ENCODE results near the gene MAS1.

- TF ChIP-seq, protein P1, sequence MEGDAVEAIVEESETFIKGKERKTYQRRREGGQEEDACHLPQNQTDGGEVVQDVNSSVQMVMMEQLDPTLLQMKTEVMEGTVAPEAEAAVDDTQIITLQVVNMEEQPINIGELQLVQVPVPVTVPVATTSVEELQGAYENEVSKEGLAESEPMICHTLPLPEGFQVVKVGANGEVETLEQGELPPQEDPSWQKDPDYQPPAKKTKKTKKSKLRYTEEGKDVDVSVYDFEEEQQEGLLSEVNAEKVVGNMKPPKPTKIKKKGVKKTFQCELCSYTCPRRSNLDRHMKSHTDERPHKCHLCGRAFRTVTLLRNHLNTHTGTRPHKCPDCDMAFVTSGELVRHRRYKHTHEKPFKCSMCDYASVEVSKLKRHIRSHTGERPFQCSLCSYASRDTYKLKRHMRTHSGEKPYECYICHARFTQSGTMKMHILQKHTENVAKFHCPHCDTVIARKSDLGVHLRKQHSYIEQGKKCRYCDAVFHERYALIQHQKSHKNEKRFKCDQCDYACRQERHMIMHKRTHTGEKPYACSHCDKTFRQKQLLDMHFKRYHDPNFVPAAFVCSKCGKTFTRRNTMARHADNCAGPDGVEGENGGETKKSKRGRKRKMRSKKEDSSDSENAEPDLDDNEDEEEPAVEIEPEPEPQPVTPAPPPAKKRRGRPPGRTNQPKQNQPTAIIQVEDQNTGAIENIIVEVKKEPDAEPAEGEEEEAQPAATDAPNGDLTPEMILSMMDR (conservative IDR thresholded peaks at IDR 0.05; ENCODE audit: low read length), result no peak
- TF ChIP-seq EZH2phosphoT487 (IDR thresholded peaks at IDR 0.05; ENCODE audit: borderline replicate concordance), result no peak
These were observed 25.4 kb downstream of the MAS1 start for GRCh38 chr6:159916237-159916636.

Data from Loucy (cell line).